Measurements from ENCODE around the gene TPCN1. TPM values are rescaled to one million over a fixed set of nuclear protein-coding genes. Genes with fewer than 3 reads are reported as not detected.

TPCN1 gene
- total RNA-seq, 1 experiment from 2014 or later = 18.8 TPM

GRCh38 chr12:113224955-113225354 lies 3.7 kb downstream of the TPCN1 start:
- POLR2A ChIA-PET (ENCODE audit: low non-redundant PET) = no interaction called here

DNA sequence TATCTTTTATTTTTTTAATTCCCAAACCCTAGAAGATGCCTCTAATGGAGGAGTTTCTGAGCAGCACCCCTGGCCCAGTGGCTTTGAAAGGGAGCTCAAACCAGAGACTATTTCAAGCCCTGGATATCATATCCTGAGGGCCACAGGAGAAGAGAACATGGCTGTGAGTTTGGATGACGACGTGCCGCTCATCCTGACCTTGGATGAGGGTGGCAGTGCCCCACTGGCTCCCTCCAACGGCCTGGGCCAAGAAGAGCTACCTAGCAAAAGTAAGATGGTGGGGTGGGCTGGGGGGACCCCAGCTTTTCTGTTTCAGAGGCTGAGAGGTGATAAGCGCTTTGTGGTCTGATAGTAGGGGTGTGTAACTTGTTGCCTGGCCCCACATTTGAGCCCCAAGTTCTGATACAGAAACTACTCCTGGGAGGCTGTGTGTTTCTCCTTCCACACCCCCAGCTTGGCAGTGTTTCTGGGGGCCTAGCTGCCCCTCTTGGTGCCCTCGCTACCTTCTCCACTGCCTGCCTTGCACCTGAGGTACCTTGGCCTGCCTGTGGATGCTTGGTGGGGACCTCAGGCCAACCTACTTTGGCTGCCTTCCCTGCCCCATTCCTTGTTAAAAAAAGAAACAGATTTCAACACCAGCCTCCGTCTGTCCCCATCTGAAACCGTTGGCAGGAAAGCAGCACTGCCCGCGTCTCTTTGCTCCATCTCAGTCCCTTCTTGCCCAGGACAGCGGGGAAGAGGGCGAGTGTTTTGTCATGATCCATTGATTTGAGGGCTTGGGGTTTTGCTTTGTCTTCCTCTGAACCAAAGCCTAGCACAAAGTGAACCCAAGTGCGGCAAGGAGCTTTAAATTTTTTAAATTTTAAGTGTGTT lies 5.7 kb downstream of the TPCN1 start:
- Histone ChIP-seq H3K9me3 (ENCODE audit: low read depth, low read length, poor library complexity, severe bottlenecking) (no peaks in the 10 kb centered on the region), H3K4me1 (ENCODE audit: insufficient read depth, low read length, poor library complexity, severe bottlenecking) (peaks cover 13% of the 10 kb centered on the region), H3K27me3 (replicated peaks; ENCODE audit: insufficient read depth, low read depth, low read length, poor library complexity) (no peaks in the 10 kb centered on the region), H3K4me3 (ENCODE audit: low read depth, low read length, poor library complexity, severe bottlenecking) (no peak overlapping the region), H3K27ac (ENCODE audit: low read depth, low read length, poor library complexity, severe bottlenecking) (no peak overlapping the region), H3K36me3 (ENCODE audit: insufficient read depth, low read length, poor library complexity, severe bottlenecking) (peaks cover 14% of the 10 kb centered on the region)
- no peak for TF ChIP-seq EZH2 (IDR thresholded peaks at IDR 0.05; ENCODE audit: borderline replicate concordance, low read depth, low read length, poor library complexity, severe bottlenecking)
- TF ChIP-seq, protein P1, sequence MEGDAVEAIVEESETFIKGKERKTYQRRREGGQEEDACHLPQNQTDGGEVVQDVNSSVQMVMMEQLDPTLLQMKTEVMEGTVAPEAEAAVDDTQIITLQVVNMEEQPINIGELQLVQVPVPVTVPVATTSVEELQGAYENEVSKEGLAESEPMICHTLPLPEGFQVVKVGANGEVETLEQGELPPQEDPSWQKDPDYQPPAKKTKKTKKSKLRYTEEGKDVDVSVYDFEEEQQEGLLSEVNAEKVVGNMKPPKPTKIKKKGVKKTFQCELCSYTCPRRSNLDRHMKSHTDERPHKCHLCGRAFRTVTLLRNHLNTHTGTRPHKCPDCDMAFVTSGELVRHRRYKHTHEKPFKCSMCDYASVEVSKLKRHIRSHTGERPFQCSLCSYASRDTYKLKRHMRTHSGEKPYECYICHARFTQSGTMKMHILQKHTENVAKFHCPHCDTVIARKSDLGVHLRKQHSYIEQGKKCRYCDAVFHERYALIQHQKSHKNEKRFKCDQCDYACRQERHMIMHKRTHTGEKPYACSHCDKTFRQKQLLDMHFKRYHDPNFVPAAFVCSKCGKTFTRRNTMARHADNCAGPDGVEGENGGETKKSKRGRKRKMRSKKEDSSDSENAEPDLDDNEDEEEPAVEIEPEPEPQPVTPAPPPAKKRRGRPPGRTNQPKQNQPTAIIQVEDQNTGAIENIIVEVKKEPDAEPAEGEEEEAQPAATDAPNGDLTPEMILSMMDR (conservative IDR thresholded peaks at IDR 0.05; ENCODE audit: low read depth, low read length) = no peak
- ChIA-PET POLR2A (ENCODE audit: low non-redundant PET) (no interaction called here), CTCF (no interaction called here)
- no TSS peak for BruUV-seq (replicated peaks)
- intact Hi-C loops (cut with micrococcal nuclease; ENCODE audit: unreplicated experiment) = no loop called here
- DNase-seq (ENCODE audit: low spot score) = no peak

More at GRCh38 chr12:113224955-113225354, 3.7 kb downstream of the TPCN1 start:
- H3K27ac ChIP-seq (ENCODE audit: low read depth, low read length, poor library complexity, severe bottlenecking) = no peak overlapping the region
- TF ChIP-seq, protein P1 (conservative IDR thresholded peaks at IDR 0.05; ENCODE audit: low read depth, low read length) = no peak
- no peak for TF ChIP-seq EZH2 (IDR thresholded peaks at IDR 0.05; ENCODE audit: borderline replicate concordance, low read depth, low read length, poor library complexity, severe bottlenecking)
- H3K4me1 ChIP-seq (ENCODE audit: insufficient read depth, low read length, poor library complexity, severe bottlenecking) = peaks cover 15% of the 10 kb centered on the region
- no TSS peak for BruUV-seq (replicated peaks)
- CTCF ChIA-PET = no interaction called here
- no peak overlapping the region for H3K4me3 ChIP-seq (ENCODE audit: low read depth, low read length, poor library complexity, severe bottlenecking)
- intact Hi-C loops (cut with micrococcal nuclease; ENCODE audit: unreplicated experiment) = no loop called here
- H3K36me3 ChIP-seq (ENCODE audit: insufficient read depth, low read length, poor library complexity, severe bottlenecking) = no peaks in the 10 kb centered on the region
- DNase-seq (ENCODE audit: low spot score) = no peak
- no peaks in the 10 kb centered on the region for H3K9me3 ChIP-seq (ENCODE audit: low read depth, low read length, poor library complexity, severe bottlenecking)
- no peaks in the 10 kb centered on the region for H3K27me3 ChIP-seq (replicated peaks; ENCODE audit: insufficient read depth, low read depth, low read length, poor library complexity)

- TF ChIP-seq, protein P1 (conservative IDR thresholded peaks at IDR 0.05; ENCODE audit: low read depth, low read length) = no peak
- no peak for TF ChIP-seq EZH2 (IDR thresholded peaks at IDR 0.05; ENCODE audit: borderline replicate concordance, low read depth, low read length, poor library complexity, severe bottlenecking)
- H3K4me1 ChIP-seq (ENCODE audit: insufficient read depth, low read length, poor library complexity, severe bottlenecking) = peaks cover 11% of the 10 kb centered on the region
- DNase-seq (ENCODE audit: low spot score) = no peak
- CTCF ChIA-PET = no interaction called here
- H3K27me3 ChIP-seq (replicated peaks; ENCODE audit: insufficient read depth, low read depth, low read length, poor library complexity) = no peaks in the 10 kb centered on the region
- no peak overlapping the region for H3K27ac ChIP-seq (ENCODE audit: low read depth, low read length, poor library complexity, severe bottlenecking)
- peaks cover 14% of the 10 kb centered on the region for H3K36me3 ChIP-seq (ENCODE audit: insufficient read depth, low read length, poor library complexity, severe bottlenecking)
- BruUV-seq (replicated peaks) = no TSS peak
- POLR2A ChIA-PET (ENCODE audit: low non-redundant PET) = no interaction called here
- no peaks in the 10 kb centered on the region for H3K9me3 ChIP-seq (ENCODE audit: low read depth, low read length, poor library complexity, severe bottlenecking)
- H3K4me3 ChIP-seq (ENCODE audit: low read depth, low read length, poor library complexity, severe bottlenecking) = no peak overlapping the region
- intact Hi-C loops (cut with micrococcal nuclease; ENCODE audit: unreplicated experiment) = no loop called here
Observed at GRCh38 chr12:113227686-113228391, 6.6 kb downstream of the TPCN1 start.
